Measurements from ENCODE around the gene ADSL. TPM values are rescaled to one million over a fixed set of nuclear protein-coding genes. Genes with fewer than 3 reads are reported as not detected.

ADSL gene
- total RNA-seq = 10 to 100 TPM; 31.3 to 49.8 (median 41.2) TPM
- 55.3 TPM for total RNA-seq (2013)

- intact Hi-C loops (cut with micrococcal nuclease) = loop anchor here (1.0 to 5.0 kb wide), 4 partner anchors 98 to 302 kb away; partner anchors contain the start of gene TNRC6B
- under 1% methylated on average over 65 of the region's 65 CpGs for WGBS (ENCODE audit: insufficient coverage)
- Mint-ChIP-seq H3K36me3 (no peaks in the 10 kb centered on the region), H3K27me3 (ENCODE audit: low read depth in 2 of 2) (no peaks in the 10 kb centered on the region), H3K4me1 (peaks cover 23 to 29% of the 10 kb centered on the region in 2 donors), H3K27ac (peak within 1 kb of the TSS; percentile 89), H3K4me3 (peak within 1 kb of the TSS; percentile 98), H3K9me3 (no peaks in the 10 kb centered on the region)
- Histone ChIP-seq H3K36me3 (ENCODE audit: control insufficient read depth, insufficient read depth, low read length) (peaks cover 17% of the 10 kb centered on the region), H3K4me3 (ENCODE audit: low read length) (peak within 1 kb of the TSS; percentile 76), H3K9me3 (ENCODE audit: control insufficient read depth, insufficient read depth, low read length) (no peaks in the 10 kb centered on the region), H3K4me1 (ENCODE audit: control insufficient read depth, insufficient read depth, low read length) (peaks cover 25% of the 10 kb centered on the region), H3K27ac (ENCODE audit: low read length) (peak within 1 kb of the TSS; percentile 65), H3K27me3 (ENCODE audit: control insufficient read depth, insufficient read depth, low read length) (no peaks in the 10 kb centered on the region)
- DNase-seq (peak; percentile 74 to 90), ATAC-seq (peak; percentile 89 to 93 (median 91))
- no peak for TF ChIP-seq CTCF (IDR thresholded peaks at IDR 0.05)
Measured at GRCh38 chr22:40346185-40347118, at the start of gene ADSL. Gene ADSL, plus strand, starts transcription at chr22:40346500. Its CDS starts 59 bp downstream, at chr22:40346559.

- Mint-ChIP-seq H3K4me1 (peaks cover 0 to 4% of the 10 kb centered on the region in 2 donors), H3K27ac (peak overlapping the region in 1 of 2 donors; percentile 48)
- peaks cover 45% of the 10 kb centered on the region for H3K36me3 ChIP-seq (ENCODE audit: control insufficient read depth, insufficient read depth, low read length)
Measured at GRCh38 chr22:40300316-40300715, 46.0 kb upstream of the ADSL start.

GRCh38 chr22:40300884-40301672, 45.2 kb upstream of the ADSL start:
- Mint-ChIP-seq H3K27ac (peak overlapping the region in 1 of 2 donors; percentile 48), H3K27me3 (ENCODE audit: low read depth in 2 of 2) (no peaks in the 10 kb centered on the region), H3K36me3 (peaks cover 5% of the 10 kb centered on the region), H3K9me3 (no peaks in the 10 kb centered on the region), H3K4me1 (no peaks in the 10 kb centered on the region), H3K4me3 (no peak overlapping the region)
- Histone ChIP-seq H3K4me3 (ENCODE audit: low read length) (no peak overlapping the region), H3K27ac (ENCODE audit: low read length) (no peak overlapping the region), H3K9me3 (ENCODE audit: control insufficient read depth, insufficient read depth, low read length) (no peaks in the 10 kb centered on the region), H3K4me1 (ENCODE audit: control insufficient read depth, insufficient read depth, low read length) (no peaks in the 10 kb centered on the region), H3K27me3 (ENCODE audit: control insufficient read depth, insufficient read depth, low read length) (no peaks in the 10 kb centered on the region), H3K36me3 (ENCODE audit: control insufficient read depth, insufficient read depth, low read length) (peaks cover 47% of the 10 kb centered on the region)
- intact Hi-C loops (cut with micrococcal nuclease) = no loop called here
- no peak for TF ChIP-seq CTCF (IDR thresholded peaks at IDR 0.05)
- 94% methylated on average over 11 of the region's 11 CpGs for WGBS (ENCODE audit: insufficient coverage)
- DNase-seq (no peak), ATAC-seq (no peak)

More at GRCh38 chr22:40300316-40300715, 46.0 kb upstream of the ADSL start:
- peaks cover 5% of the 10 kb centered on the region for H3K36me3 Mint-ChIP-seq
- Histone ChIP-seq H3K27ac (ENCODE audit: low read length) (no peak overlapping the region), H3K4me3 (ENCODE audit: low read length) (no peak overlapping the region), H3K27me3 (ENCODE audit: control insufficient read depth, insufficient read depth, low read length) (no peaks in the 10 kb centered on the region), H3K9me3 (ENCODE audit: control insufficient read depth, insufficient read depth, low read length) (no peaks in the 10 kb centered on the region), H3K4me1 (ENCODE audit: control insufficient read depth, insufficient read depth, low read length) (no peaks in the 10 kb centered on the region)
- DNase-seq (no peak), ATAC-seq (no peak)
- no peak overlapping the region for H3K4me3 Mint-ChIP-seq
- intact Hi-C loops (cut with micrococcal nuclease) = no loop called here
- H3K27me3 Mint-ChIP-seq (ENCODE audit: low read depth in 2 of 2) = no peaks in the 10 kb centered on the region
- no peak for TF ChIP-seq CTCF (IDR thresholded peaks at IDR 0.05)
- no peaks in the 10 kb centered on the region for H3K9me3 Mint-ChIP-seq
